GM11168 (cell line): Measurements from ENCODE around the gene MAOB.

Source experiments
- in situ Hi-C: fragments of 300-500 bp; cut with MboI; formaldehyde crosslinking; loops from one replicate; pipeline ENCODE4 v1.12.0; 2022; ENCODE audit warnings: low sequenced_read_pairs; ENCODE audit not compliant: unreplicated experiment

Gene MAOB

DNA sequence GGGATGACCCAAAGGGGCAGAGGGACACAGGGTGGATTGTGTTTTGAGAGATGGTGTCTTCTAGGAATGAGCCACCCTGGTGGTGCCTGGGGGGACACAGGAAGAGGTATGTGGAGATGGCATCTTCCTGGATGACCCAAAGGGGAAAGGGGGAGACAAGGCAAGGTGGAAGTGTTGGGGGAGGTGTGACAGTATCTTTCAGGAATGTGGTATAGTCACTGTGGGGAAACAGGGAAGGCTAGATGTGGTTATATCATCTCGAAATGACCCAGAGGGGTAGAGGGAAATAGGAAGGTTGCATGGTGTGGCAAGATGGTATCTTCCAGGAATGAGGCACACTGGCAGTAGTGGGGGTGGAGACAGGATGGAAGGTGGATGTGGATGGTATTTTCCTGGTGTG, 163.3 kb downstream of the MAOB start:
- in situ Hi-C loops = no loop called here

DNA sequence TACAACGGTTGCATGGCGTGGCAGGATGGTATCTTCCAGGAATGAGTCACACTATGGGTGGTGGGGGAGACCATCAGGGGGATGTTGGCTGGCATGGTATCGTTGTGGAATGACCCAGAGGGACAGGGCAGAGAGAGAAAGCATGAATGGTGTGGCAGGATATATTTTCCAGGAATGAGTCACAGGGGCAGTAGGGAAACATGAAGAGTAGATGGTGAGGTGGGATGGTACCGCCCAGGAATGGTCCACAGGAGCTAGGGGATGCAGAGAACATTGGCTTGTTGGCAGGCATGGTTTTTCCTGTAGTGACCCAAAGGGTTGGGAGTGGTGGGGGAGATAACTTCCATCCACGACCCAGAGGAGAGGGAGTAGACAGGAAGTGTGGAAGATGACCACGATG, 163.7 kb downstream of the MAOB start:
- in situ Hi-C loops = no loop called here

DNA sequence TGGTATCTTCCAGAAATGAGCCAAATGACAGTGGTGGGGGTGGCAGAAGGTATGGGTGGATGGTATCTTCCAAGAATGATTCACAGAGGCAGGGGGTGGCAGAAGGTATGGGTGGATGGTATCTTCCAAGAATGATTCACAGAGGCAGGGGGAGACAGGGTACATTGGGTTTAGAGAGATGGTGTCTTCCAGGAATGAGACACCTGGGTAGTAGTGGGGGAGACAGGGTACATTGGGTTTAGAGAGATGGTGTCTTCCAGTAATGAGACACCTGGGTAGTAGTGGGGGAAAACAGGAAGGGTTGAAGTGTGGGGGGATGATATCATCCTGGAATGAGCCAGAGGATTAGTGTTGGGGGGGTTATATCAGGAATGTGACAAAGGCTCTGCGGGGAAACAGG, 164.2 kb downstream of the MAOB start:
- in situ Hi-C loops = no loop called here

DNA sequence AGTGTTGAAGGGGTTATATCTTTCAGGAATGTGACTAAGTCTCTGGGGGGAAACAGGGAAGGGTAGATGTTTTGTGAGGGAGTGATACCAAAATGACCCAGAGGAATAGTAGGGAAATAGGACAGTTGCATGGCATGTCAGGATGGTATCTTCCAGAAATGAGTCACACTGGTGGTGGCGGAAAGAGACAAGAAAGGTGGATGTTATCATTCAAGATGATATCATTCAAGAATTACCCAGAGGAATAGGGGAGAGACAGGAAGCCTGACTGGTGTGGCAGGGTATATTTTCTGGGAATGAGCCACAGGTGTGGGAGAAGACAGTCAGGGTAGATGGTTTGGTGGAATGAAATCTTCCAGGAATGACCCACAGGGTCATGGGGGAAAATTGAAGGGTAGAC, 165.1 kb downstream of the MAOB start:
- in situ Hi-C loops = no loop called here

DNA sequence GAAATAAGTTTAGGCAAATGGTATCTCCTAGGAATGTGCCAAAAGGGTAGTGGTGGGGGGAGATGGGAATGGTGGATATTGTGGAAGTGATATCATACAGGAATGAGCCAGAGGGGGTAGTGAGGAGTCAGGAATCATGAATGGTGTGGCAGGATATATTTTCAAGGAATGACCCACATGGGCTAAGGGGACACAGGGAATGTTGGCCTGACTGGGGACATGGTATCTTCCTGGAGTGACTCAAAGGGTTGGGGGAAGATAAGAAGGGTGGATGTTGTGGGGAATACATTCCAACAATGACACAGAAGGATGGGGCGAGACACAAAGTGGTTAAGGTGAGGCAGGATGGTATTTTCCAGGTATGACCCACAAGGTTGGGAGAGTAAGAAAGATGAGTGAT, 165.6 kb downstream of the MAOB start:
- in situ Hi-C loops = no loop called here
